HFFc6 (cell line): Measurements from ENCODE around the gene WDR74. TPM values are rescaled to one million over a fixed set of nuclear protein-coding genes. Genes with fewer than 3 reads are reported as not detected.

Source experiments
- DNase-seq: peaks from one replicate; pipeline ENCODE4 v3.0.0-alpha.2; 2018
- H3K27ac Mint-ChIP-seq: 2 replicates; pipeline ENCODE4 v1.8.0; 2020; ENCODE audit warnings: mild to moderate bottlenecking, mixed read lengths
- H3K27me3 Mint-ChIP-seq: 2 replicates; pipeline ENCODE4 v1.8.0; 2021; ENCODE audit warnings: mild to moderate bottlenecking, moderate library complexity, mixed read lengths; ENCODE audit not compliant: insufficient read depth
- H3K36me3 Mint-ChIP-seq: 2 replicates; pipeline ENCODE4 v1.8.0; 2021; ENCODE audit warnings: low read depth, mixed read lengths
- H3K4me1 Mint-ChIP-seq: 2 replicates; pipeline ENCODE4 v1.8.0; 2020; ENCODE audit warnings: low read depth, mixed read lengths
- H3K4me3 Mint-ChIP-seq: 2 replicates; pipeline ENCODE4 v1.8.0; 2020; ENCODE audit warnings: mild to moderate bottlenecking, moderate library complexity, mixed read lengths
- H3K9me3 Mint-ChIP-seq: 2 replicates; pipeline ENCODE4 v1.8.0; 2020; ENCODE audit warnings: mild to moderate bottlenecking, mixed read lengths
- total RNA-seq, 6 experiments: library from RNA; stranded (reverse); fragmentation: NEBNext Ultra II Directional; extraction: Animal tissue kit (Norgen Biotek cat#: 25700); gene quantifications; 2 replicates in 1 of 6; 3 replicates in 5 of 6; pipeline ENCODE4 v1.2.3, GENCODE V29; 2021
- TF ChIP-seq, protein P1 (sequence below): fragments of 200-600 bp; sonication (generic); IDR thresholded peaks from 2 replicates; pipeline ENCODE4 v1.5.0; 2021; ENCODE audit warnings: antibody characterized with exemption, mild to moderate bottlenecking

WDR74 gene
- total RNA-seq, 6 experiments from 2014 or later: 37.4 to 49.2 (median 41.0) TPM

- H3K36me3 Mint-ChIP-seq: peaks cover 40% of the 10 kb centered on the region
- TF ChIP-seq, protein P1, sequence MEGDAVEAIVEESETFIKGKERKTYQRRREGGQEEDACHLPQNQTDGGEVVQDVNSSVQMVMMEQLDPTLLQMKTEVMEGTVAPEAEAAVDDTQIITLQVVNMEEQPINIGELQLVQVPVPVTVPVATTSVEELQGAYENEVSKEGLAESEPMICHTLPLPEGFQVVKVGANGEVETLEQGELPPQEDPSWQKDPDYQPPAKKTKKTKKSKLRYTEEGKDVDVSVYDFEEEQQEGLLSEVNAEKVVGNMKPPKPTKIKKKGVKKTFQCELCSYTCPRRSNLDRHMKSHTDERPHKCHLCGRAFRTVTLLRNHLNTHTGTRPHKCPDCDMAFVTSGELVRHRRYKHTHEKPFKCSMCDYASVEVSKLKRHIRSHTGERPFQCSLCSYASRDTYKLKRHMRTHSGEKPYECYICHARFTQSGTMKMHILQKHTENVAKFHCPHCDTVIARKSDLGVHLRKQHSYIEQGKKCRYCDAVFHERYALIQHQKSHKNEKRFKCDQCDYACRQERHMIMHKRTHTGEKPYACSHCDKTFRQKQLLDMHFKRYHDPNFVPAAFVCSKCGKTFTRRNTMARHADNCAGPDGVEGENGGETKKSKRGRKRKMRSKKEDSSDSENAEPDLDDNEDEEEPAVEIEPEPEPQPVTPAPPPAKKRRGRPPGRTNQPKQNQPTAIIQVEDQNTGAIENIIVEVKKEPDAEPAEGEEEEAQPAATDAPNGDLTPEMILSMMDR: no peak
- peaks cover 40% of the 10 kb centered on the region for H3K4me1 Mint-ChIP-seq
- H3K27ac Mint-ChIP-seq: peak overlapping the region; percentile 100
- H3K27me3 Mint-ChIP-seq: peaks cover 2% of the 10 kb centered on the region
- peak overlapping the region; percentile 100 for H3K4me3 Mint-ChIP-seq
- DNase-seq: no peak
- no peaks in the 10 kb centered on the region for H3K9me3 Mint-ChIP-seq
These were observed 40.0 kb upstream of the WDR74 start for GRCh38 chr11:62879235-62879978.

DNA sequence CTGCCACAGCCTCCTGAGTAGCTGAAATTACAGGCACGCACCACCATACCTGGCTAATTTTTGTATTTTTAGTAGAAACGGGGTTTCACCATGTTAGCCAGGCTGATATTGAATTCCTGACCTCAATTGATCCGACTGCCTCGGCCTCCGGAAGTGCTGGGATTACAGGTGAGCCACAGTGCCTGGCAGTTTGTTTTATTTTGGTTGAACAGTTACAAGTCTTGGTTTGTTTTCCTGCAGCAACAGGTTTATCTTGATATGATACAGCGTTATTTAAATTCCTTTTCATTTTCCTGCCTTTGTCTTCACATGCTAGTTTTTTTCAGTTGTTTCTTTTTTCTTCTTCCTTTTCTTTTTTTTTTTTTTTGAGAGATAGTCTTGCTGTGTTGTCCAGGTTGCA is 37.3 kb upstream of the WDR74 start:
- TF ChIP-seq, protein P1: no peak
- Mint-ChIP-seq H3K27ac (no peak overlapping the region), H3K27me3 (no peaks in the 10 kb centered on the region; the same call in 1 of the 2 replicates), H3K4me1 (peaks cover 17% of the 10 kb centered on the region), H3K36me3 (peaks cover 13% of the 10 kb centered on the region), H3K4me3 (no peak overlapping the region), H3K9me3 (no peaks in the 10 kb centered on the region)
- no peak for DNase-seq

DNA sequence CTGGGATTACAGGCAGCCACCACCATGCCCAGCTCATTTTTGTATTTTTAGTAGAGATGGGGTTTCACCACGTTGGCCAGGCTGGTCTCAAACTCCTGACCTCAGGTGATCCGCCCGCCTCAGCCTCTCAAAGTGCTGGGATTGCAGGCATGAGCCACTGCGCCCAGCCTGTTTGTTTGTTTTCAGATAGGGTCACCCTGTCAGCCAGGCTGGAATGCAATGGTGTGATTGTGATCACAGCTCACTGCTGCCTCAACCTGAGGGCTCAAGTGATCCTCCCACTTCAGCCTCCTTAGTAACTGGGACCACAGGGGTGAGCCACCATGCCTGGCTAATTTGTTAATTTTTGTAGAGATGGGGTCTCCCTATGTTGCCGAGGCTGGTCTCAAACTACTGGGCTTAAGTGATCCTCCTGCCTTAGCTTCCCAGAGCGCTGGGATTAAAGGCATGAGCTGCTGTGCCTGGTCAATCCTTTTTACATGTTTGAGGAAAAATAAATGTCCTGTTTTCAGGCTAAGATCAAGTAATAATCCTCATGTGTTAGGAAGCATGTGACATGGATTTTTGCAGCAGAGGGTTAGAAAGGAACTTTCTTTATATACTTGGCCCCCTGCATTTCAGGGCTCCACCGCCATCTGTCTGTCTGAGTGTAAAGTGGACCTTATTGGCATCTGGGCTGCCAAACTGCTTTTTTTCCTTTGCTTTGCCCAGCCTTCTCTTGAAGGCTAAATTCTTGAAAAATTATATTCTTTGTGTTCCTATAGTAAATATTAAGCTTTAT is 36.5 kb upstream of the WDR74 start:
- Mint-ChIP-seq H3K27ac (no peak overlapping the region), H3K36me3 (peaks cover 8% of the 10 kb centered on the region; the same call in 1 of the 2 replicates), H3K4me3 (no peak overlapping the region), H3K4me1 (peaks cover 17% of the 10 kb centered on the region), H3K27me3 (no peaks in the 10 kb centered on the region; the same call in 1 of the 2 replicates), H3K9me3 (no peaks in the 10 kb centered on the region)
- TF ChIP-seq, protein P1: no peak
- DNase-seq: no peak

DNA sequence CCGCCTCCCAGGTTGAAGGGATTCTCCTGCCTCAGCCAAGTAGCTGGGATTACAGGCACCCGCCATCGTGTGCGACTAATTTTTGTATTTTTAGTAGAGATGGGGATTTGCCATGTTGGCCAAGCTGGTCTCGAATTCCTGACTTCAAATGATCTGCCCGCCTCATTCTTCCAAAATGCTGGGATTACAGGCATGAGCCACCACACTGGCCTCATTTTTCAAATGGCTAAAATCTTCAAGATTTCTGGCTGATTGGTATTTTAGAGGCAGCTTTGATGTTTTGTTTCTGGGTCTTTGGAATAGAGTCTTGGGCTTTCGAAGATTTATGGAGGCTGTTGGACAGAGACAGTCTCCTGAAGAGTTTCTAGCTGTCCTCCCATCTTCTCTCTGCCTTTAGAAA is 35.5 kb upstream of the WDR74 start:
- H3K9me3 Mint-ChIP-seq: no peaks in the 10 kb centered on the region
- H3K27me3 Mint-ChIP-seq: no peaks in the 10 kb centered on the region; the same call in 1 of the 2 replicates
- no peak overlapping the region for H3K4me3 Mint-ChIP-seq
- TF ChIP-seq, protein P1: no peak
- no peak for DNase-seq
- H3K27ac Mint-ChIP-seq: no peak overlapping the region
- H3K4me1 Mint-ChIP-seq: peaks cover 9% of the 10 kb centered on the region
- H3K36me3 Mint-ChIP-seq: peaks cover 6% of the 10 kb centered on the region; the same call in 1 of the 2 replicates

- Mint-ChIP-seq H3K9me3 (no peaks in the 10 kb centered on the region), H3K4me3 (no peak overlapping the region), H3K36me3 (no peaks in the 10 kb centered on the region), H3K27me3 (no peaks in the 10 kb centered on the region), H3K4me1 (peaks cover 19% of the 10 kb centered on the region), H3K27ac (no peak overlapping the region)
- peak; percentile 26 for DNase-seq
- TF ChIP-seq, protein P1: no peak
These were observed 26.2 kb upstream of the WDR74 start for GRCh38 chr11:62865635-62866034.
